Testis (tissue), 2 donors: ENCODE results near the gene NAT16.

Experiments used
- POLR2A ChIP-seq: fragments of 450-650 bp; IDR thresholded peaks from one replicate; pipeline ENCODE4 v1.6.1; 2017; ENCODE audit warnings: antibody characterized with exemption, mild to moderate bottlenecking, moderate library complexity
- TF ChIP-seq, protein P1 (sequence below), 3 experiments: fragments of 450-650 bp in 2 of 3; fragments of 200-600 bp in 1 of 3; sonication (generic) in 1 of 3; IDR thresholded peaks; one replicate each; pipeline ENCODE4 v1.5.1; 2016 to 2019; ENCODE audit warnings: antibody characterized with exemption in 3 of 3, mild to moderate bottlenecking in 2 of 3, moderate library complexity in 1 of 3

DNA sequence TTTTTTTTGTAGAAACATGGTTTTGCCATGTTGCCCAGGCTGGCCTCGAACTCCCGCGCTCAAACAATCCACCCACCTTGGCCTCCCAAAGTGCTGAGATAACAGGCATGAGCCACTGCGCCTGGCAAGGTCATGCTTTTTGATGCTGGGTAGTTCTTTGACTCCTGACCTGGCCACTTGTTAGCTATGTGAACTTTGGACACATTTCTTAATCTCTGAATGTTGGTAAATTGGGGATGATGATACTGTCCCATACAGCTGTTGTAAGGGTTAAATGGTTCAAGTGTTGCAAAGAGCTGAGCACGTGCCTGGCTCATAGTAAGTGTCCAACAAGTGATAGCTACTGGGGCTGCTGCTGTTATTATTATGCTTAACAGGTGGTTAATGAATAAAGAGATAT lies 40.2 kb upstream of the NAT16 start:
- TF ChIP-seq, protein P1, sequence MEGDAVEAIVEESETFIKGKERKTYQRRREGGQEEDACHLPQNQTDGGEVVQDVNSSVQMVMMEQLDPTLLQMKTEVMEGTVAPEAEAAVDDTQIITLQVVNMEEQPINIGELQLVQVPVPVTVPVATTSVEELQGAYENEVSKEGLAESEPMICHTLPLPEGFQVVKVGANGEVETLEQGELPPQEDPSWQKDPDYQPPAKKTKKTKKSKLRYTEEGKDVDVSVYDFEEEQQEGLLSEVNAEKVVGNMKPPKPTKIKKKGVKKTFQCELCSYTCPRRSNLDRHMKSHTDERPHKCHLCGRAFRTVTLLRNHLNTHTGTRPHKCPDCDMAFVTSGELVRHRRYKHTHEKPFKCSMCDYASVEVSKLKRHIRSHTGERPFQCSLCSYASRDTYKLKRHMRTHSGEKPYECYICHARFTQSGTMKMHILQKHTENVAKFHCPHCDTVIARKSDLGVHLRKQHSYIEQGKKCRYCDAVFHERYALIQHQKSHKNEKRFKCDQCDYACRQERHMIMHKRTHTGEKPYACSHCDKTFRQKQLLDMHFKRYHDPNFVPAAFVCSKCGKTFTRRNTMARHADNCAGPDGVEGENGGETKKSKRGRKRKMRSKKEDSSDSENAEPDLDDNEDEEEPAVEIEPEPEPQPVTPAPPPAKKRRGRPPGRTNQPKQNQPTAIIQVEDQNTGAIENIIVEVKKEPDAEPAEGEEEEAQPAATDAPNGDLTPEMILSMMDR (IDR thresholded peaks at IDR 0.05) = no peak
- TF ChIP-seq POLR2A = no peak
